GM12878 (cell line): Measurements from ENCODE around the gene ISLR. TPM values are rescaled to one million over a fixed set of nuclear protein-coding genes. Genes with fewer than 3 reads are reported as not detected.

Source experiments
- ATAC-seq: fragments of 200-7000 bp; cut with Tn5 transposase; 3 replicates; pipeline ENCODE4 v1.9.1; 2020; ENCODE audit warnings: mild to moderate bottlenecking, moderate library complexity
- BruUV-seq: library from RNA; stranded (reverse); fragments of 400-500 nt; replicated peaks from 2 replicates; lab custom pipeline; 2021; lab: Mats Ljungman, UMichigan
- CTCF ChIA-PET: fragments of 300-600 bp; sonication (Branson Sonifier 250); formaldehyde crosslinking; extraction: SDS; loops from one replicate; lab custom pipeline; 2021; ENCODE audit warnings: inconsistent platforms; lab: Yijun Ruan, JAX
- POLR2A ChIA-PET: fragments of 350-600 bp; formaldehyde crosslinking; extraction: SDS; loops from one replicate; lab custom pipeline; 2021; ENCODE audit warnings: inconsistent platforms; lab: Charles Lee
- RAD21 ChIA-PET: fragments of 300-600 bp; sonication (Branson Sonifier 250); formaldehyde crosslinking; loops from one replicate; lab custom pipeline; 2023; ENCODE audit warnings: antibody characterized with exemption; ENCODE audit not compliant: unreplicated experiment; lab: Charles Lee
- SMC1A ChIA-PET: fragments of 300-600 bp; sonication (Branson Sonifier 250); formaldehyde crosslinking; loops from one replicate; lab custom pipeline; 2023; ENCODE audit not compliant: unreplicated experiment, uncharacterized antibody; lab: Charles Lee
- DNase-seq: peaks from one replicate; pipeline ENCODE4 v3.0.0-alpha.2; 2011; ENCODE audit warnings: low read depth, low spot score
- FAIRE-seq: peaks from 3 replicates; lab custom pipeline; 2011; peaks lifted over from hg19 to GRCh38; lab: Jason Lieb, UNC
- H2AFZ ChIP-seq: 2 replicates; pipeline ENCODE4 v1.6.0; 2011; ENCODE audit warnings: low read depth, low read length, control low read depth; ENCODE audit not compliant: control insufficient read depth
- H3K27ac ChIP-seq: 2 replicates; pipeline ENCODE4 v1.5.1; 2011; ENCODE audit warnings: control low read depth; ENCODE audit not compliant: control insufficient read depth, insufficient read depth
- H3K27me3 ChIP-seq, 2 experiments: replicated peaks in 1 of 2; 2 replicates each; pipeline versions ENCODE4 v1.6.0 to v1.6.1; 2011; ENCODE audit warnings: low read length in 1 of 2; ENCODE audit not compliant: control insufficient read depth in 2 of 2, insufficient read depth in 2 of 2
- H3K36me3 ChIP-seq, 2 experiments: 2 replicates each; pipeline ENCODE4 v1.5.1; 2011; ENCODE audit warnings: low read length in 1 of 2; ENCODE audit not compliant: control insufficient read depth in 2 of 2, insufficient read depth in 2 of 2
- H3K4me1 ChIP-seq: 2 replicates; pipeline ENCODE4 v1.6.1; 2011; ENCODE audit warnings: mild to moderate bottlenecking, low read length, moderate library complexity, mixed read lengths; ENCODE audit not compliant: control insufficient read depth, insufficient read depth
- H3K4me2 ChIP-seq: 2 replicates; pipeline ENCODE4 v1.6.0; 2011; ENCODE audit warnings: control low read depth; ENCODE audit not compliant: control insufficient read depth, insufficient read depth
- H3K4me3 ChIP-seq: fragments of 200-600 bp; sonication (generic); 2 replicates; pipeline ENCODE4 v1.5.1; 2016
- H3K79me2 ChIP-seq: 2 replicates; pipeline ENCODE4 v1.6.0; 2011; ENCODE audit warnings: low read length; ENCODE audit not compliant: control insufficient read depth, insufficient read depth
- H3K9ac ChIP-seq: 2 replicates; pipeline ENCODE4 v1.8.0; 2011; ENCODE audit warnings: low read length, control low read depth, mixed read lengths; ENCODE audit not compliant: control insufficient read depth, insufficient read depth
- H3K9me3 ChIP-seq: replicated peaks from 3 replicates; pipeline ENCODE4 v1.5.1; 2011; ENCODE audit warnings: mild to moderate bottlenecking, low read length; ENCODE audit not compliant: control insufficient read depth, insufficient read depth
- H4K20me1 ChIP-seq: 2 replicates; pipeline ENCODE4 v1.6.0; 2011; ENCODE audit not compliant: control insufficient read depth, insufficient read depth
- CHD2 ChIP-seq: IDR thresholded peaks from 2 replicates; pipeline ENCODE4 v1.6.1; 2011; ENCODE audit warnings: low read depth, low read length, improper control_type of control experiment, borderline replicate concordance
- DPF2 ChIP-seq: fragments of 450-650 bp; IDR thresholded peaks from 2 replicates; pipeline ENCODE4 v1.6.1; 2017; ENCODE audit warnings: mild to moderate bottlenecking
- ESRRA ChIP-seq: IDR thresholded peaks from 2 replicates; pipeline ENCODE4 v1.6.1; 2012; ENCODE audit warnings: mild to moderate bottlenecking, low read length, improper control_type of control experiment
- ETV6 ChIP-seq, 2 experiments: fragments of 450-650 bp in 1 of 2; IDR thresholded peaks in 1 of 2; conservative IDR thresholded peaks in 1 of 2; 2 replicates each; pipeline ENCODE4 v1.6.1; 2014; ENCODE audit warnings: antibody characterized with exemption in 1 of 2, borderline replicate concordance in 1 of 2, low read depth in 1 of 2, mild to moderate bottlenecking in 1 of 2, moderate library complexity in 1 of 2
- FOS ChIP-seq: IDR thresholded peaks from 3 replicates; pipeline ENCODE4 v1.6.1; 2011; ENCODE audit warnings: borderline replicate concordance; ENCODE audit not compliant: insufficient read length; ENCODE audit errors: extremely low read depth
- FOXK2 ChIP-seq: fragments of 450-650 bp; IDR thresholded peaks from 2 replicates; pipeline ENCODE4 v1.6.1; 2017; ENCODE audit warnings: mild to moderate bottlenecking, moderate library complexity
- FOXM1 ChIP-seq: IDR thresholded peaks from 2 replicates; pipeline ENCODE4 v1.6.1; 2012; ENCODE audit warnings: low read depth, mild to moderate bottlenecking, inconsistent platforms, low read length, moderate library complexity
- HDGF ChIP-seq: fragments of 450-650 bp; IDR thresholded peaks from 2 replicates; pipeline ENCODE4 v1.6.1; 2016; ENCODE audit warnings: antibody characterized with exemption
- IRF4 ChIP-seq: IDR thresholded peaks from 2 replicates; pipeline ENCODE4 v1.6.1; 2011; ENCODE audit warnings: low read depth, low read length
- NR2C1 ChIP-seq: fragments of 450-650 bp; IDR thresholded peaks from 2 replicates; pipeline ENCODE4 v1.6.1; 2017; ENCODE audit warnings: antibody characterized with exemption, mild to moderate bottlenecking, moderate library complexity
- NR2C2 ChIP-seq: IDR thresholded peaks from 2 replicates; pipeline ENCODE4 v1.6.1; 2011; ENCODE audit warnings: borderline replicate concordance, low read depth; ENCODE audit not compliant: control insufficient read depth, insufficient read length
- RELB ChIP-seq: fragments of 450-650 bp; IDR thresholded peaks from 2 replicates; pipeline ENCODE4 v1.6.1; 2017; ENCODE audit warnings: low read depth, mild to moderate bottlenecking, moderate library complexity
- RFX5 ChIP-seq: IDR thresholded peaks from 2 replicates; pipeline ENCODE4 v1.6.1; 2011; ENCODE audit warnings: low read depth, low read length, improper control_type of control experiment
- YY1 ChIP-seq: IDR thresholded peaks from 2 replicates; pipeline ENCODE4 v1.6.1; 2011; ENCODE audit warnings: low read depth, mild to moderate bottlenecking, low read length
- ZBTB4 ChIP-seq: fragments of 450-650 bp; formaldehyde crosslinking; IDR thresholded peaks from 2 replicates; pipeline ENCODE4 v1.4.0; 2022; ENCODE audit warnings: mild to moderate bottlenecking, moderate library complexity
- ZNF207 ChIP-seq: fragments of 450-650 bp; IDR thresholded peaks from 2 replicates; pipeline ENCODE4 v1.6.1; 2014; ENCODE audit warnings: antibody characterized with exemption, mild to moderate bottlenecking, borderline replicate concordance
- ZNF24 ChIP-seq: fragments of 450-650 bp; IDR thresholded peaks from 2 replicates; pipeline ENCODE4 v1.6.1; 2017; ENCODE audit warnings: antibody characterized with exemption, mild to moderate bottlenecking
- ZNF687 ChIP-seq: fragments of 450-650 bp; IDR thresholded peaks from 2 replicates; pipeline ENCODE4 v1.6.1; 2017; ENCODE audit warnings: mild to moderate bottlenecking, moderate library complexity
- WGBS: methylation state at CpG from one replicate; pipeline ENCODE4 v1.1.6; 2016; ENCODE audit warnings: low lambda C conversion rate; ENCODE audit not compliant: insufficient replicate concordance, insufficient coverage; ENCODE audit errors: missing lambda C conversion rate; 5-methylcytosine and 5-hydroxymethylcytosine counted together
- in situ Hi-C: fragments of 300-500 bp; cut with MboI; formaldehyde crosslinking; loops from 9 replicates; pipeline ENCODE4 v1.14.3; 2018; ENCODE audit warnings: mixed read lengths
- intact Hi-C: fragments of 100-400 bp; cut with micrococcal nuclease; formaldehyde crosslinking; loops from one replicate; pipeline ENCODE4 v1.14.2; 2022; ENCODE audit not compliant: unreplicated experiment
- polyA plus RNA-seq, 11 experiments: library from polyadenylated mRNA; depleted of rRNA in 4 of 11; unstranded in 6 of 11; stranded (reverse) in 5 of 11; fragments of >200 nt; fragmentation: Nextera tagmentation in 4 of 11; fragmentation: Illumina TruSeq in 1 of 11; extraction: Ambion mirVana in 4 of 11; extraction: Trizol in 1 of 11; gene quantifications; 1 replicate in 1 of 11; 2 replicates in 10 of 11; pipeline versions ENCODE4 v1.2.1 to v1.2.3, GENCODE V29; 2011 to 2016; ENCODE audit warnings: inconsistent platforms in 2 of 11, missing spikeins in 2 of 11, low read depth in 1 of 11
- total RNA-seq, 4 experiments: library from RNA; depleted of rRNA in 3 of 4; stranded (reverse); fragments of >200 nt in 3 of 4; fragmentation: Illumina TruSeq in 1 of 4; extraction: Trizol in 1 of 4; gene quantifications; 2 replicates each; pipeline versions ENCODE4 v1.2.1 to v1.2.3, GENCODE V29; 2013 to 2021

ISLR gene
- total and polyA plus RNA-seq, 10 of the 15 experiments (the other 5 are each of a cell fraction or from before 2014, with no cell fraction given), result 0.03 to 1.8 (median 0.54) TPM

- intact Hi-C loops, result no loop called here
- TF ChIP-seq DPF2 (no peak), ZNF687 (no peak), ESRRA (no peak), ZBTB4 (CRISPR knock-in tag) (no peak), FOXM1 (no peak), HDGF (no peak), CHD2 (no peak), FOS (no peak), RFX5 (no peak), IRF4 (no peak), RELB (no peak), NR2C1 (no peak), ETV6 (conservative IDR thresholded peaks at IDR 0.05 in 1 of 2, IDR thresholded peaks at IDR 0.05 in 1 of 2; ENCODE audit: borderline replicate concordance in 1 of 2, low read depth in 1 of 2) (no peak), NR2C2 (no peak), ZNF207 (no peak), FOXK2 (no peak), YY1 (no peak), ZNF24 (no peak)
These were observed 52.4 kb downstream of the ISLR start for GRCh38 chr15:74225928-74226327.

More at GRCh38 chr15:74225928-74226327, 52.4 kb downstream of the ISLR start:
- Histone ChIP-seq H3K36me3 (no peaks in the 10 kb centered on the region), H3K4me1 (no peaks in the 10 kb centered on the region), H3K27me3 (peaks cover 3 to 11% of the 10 kb centered on the region in 2 experiments), H3K9me3 (no peaks in the 10 kb centered on the region), H3K4me2 (no peak overlapping the region), H3K9ac (no peak overlapping the region), H4K20me1 (no peaks in the 10 kb centered on the region), H3K4me3 (no peak overlapping the region), H3K27ac (no peak overlapping the region), H3K79me2 (no peaks in the 10 kb centered on the region), H2AFZ (no peak overlapping the region)
- SMC1A ChIA-PET, result no interaction called here
- 2% methylated on average over 5 of the region's 5 CpGs for WGBS
- RAD21 ChIA-PET, result no interaction called here
- ATAC-seq, result no peak
- FAIRE-seq, result no peak
- CTCF ChIA-PET, result no interaction called here
- in situ Hi-C loops, result no loop called here
- POLR2A ChIA-PET, result no interaction called here
- no TSS peak for BruUV-seq
- no peak for DNase-seq
